Measurements from ENCODE around the gene TMEM190. TPM values are rescaled to one million over a fixed set of nuclear protein-coding genes. Genes with fewer than 3 reads are reported as not detected.

The TMEM190 gene
- total and polyA plus RNA-seq, 2 of the 8 experiments (the other 6 are each of a cell fraction or from before 2014, with no cell fraction given) = 1.6 TPM; not detected in 1

DNA sequence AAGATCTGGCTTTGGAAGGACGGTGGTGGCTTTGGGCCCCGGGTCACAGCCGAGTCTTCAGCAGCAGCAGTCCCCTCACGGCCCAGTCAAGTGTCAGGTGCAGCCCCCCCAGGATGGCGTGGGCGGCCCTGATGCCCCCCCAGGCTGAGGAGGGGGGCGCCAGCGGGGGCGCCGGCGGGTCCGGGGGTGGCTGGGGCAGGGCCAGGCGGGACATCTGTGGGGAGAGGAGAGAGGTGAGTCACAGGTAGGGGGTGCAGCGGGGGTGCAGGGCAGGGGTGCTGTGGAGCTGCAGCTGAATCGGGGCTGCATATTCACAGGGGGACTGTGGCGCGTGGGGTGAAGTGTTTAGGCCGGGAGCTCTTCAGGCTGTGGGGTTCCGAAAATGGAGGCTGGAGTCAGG, 10.7 kb upstream of the TMEM190 start:
- Histone ChIP-seq H3K4me1 (replicated peaks in 1 of 4; ENCODE audit: control insufficient read depth in 3 of 4, insufficient read depth in 4 of 4, low read length in 3 of 4) (peaks cover 0 to 23% (median 17%) of the 10 kb centered on the region in 4 experiments; a peak in 6 of 7 replicates), H3K27ac (ENCODE audit: low read depth, low read length) (no peak overlapping the region), H3K4ac (replicated peaks; ENCODE audit: insufficient read length, low read depth, low read length) (no peak overlapping the region), H3K14ac (ENCODE audit: insufficient read length) (no peak overlapping the region), H3K56ac (replicated peaks; ENCODE audit: insufficient read length, low read depth, low read length) (no peak overlapping the region), H3K23me2 (ENCODE audit: low read depth, low read length) (peaks cover 9% of the 10 kb centered on the region; the same call in 1 of the 2 replicates), H2BK120ac (replicated peaks; ENCODE audit: low read depth, low read length) (no peak overlapping the region), H3K79me2 (ENCODE audit: control insufficient read depth in 1 of 2, insufficient read depth in 2 of 2, low read length in 2 of 2) (no peaks in the 10 kb centered on the region), H3K27me3 (replicated peaks in 1 of 4; ENCODE audit: control insufficient read depth in 3 of 4, extremely low read depth in 1 of 4, insufficient read depth in 3 of 4, low read length in 3 of 4) (peaks cover 4 to 28% (median 25%) of the 10 kb centered on the region in 4 experiments), H3K9me3 (ENCODE audit: insufficient read depth in 2 of 2, low read depth in 1 of 2, low read length in 1 of 2) (no peaks in the 10 kb centered on the region), H2AK5ac (ENCODE audit: low read depth, low read length) (no peak overlapping the region), H3K36me3 (ENCODE audit: control insufficient read depth in 2 of 4, insufficient read depth in 4 of 4, low read length in 3 of 4) (no peaks in the 10 kb centered on the region), H3K4me3 (ENCODE audit: extremely low read depth in 1 of 4, insufficient read depth in 2 of 4, low read depth in 3 of 4, low read length in 4 of 4) (no peak overlapping the region), H2AFZ (ENCODE audit: low read length) (no peak overlapping the region), H2BK20ac (ENCODE audit: low read length) (no peak overlapping the region), H3K18ac (ENCODE audit: extremely low read depth, low read length) (no peak overlapping the region), H2BK15ac (ENCODE audit: low read length) (no peak overlapping the region), H4K91ac (replicated peaks; ENCODE audit: insufficient read length, low read length) (no peak overlapping the region), H4K20me1 (replicated peaks in 1 of 2; ENCODE audit: control insufficient read depth in 1 of 2, insufficient read depth in 2 of 2, low read length in 2 of 2) (no peaks in the 10 kb centered on the region), H4K8ac (ENCODE audit: extremely low read depth, insufficient read depth, low read length) (peak overlapping the region; percentile 41), H3K4me2 (ENCODE audit: insufficient read depth in 1 of 2, low read depth in 2 of 2, low read length in 2 of 2) (no peak overlapping the region), H2BK5ac (ENCODE audit: low read depth, low read length) (no peak overlapping the region), H3K23ac (ENCODE audit: insufficient read length) (no peak overlapping the region), H3K79me1 (ENCODE audit: low read depth, low read length) (no peaks in the 10 kb centered on the region), H3K9ac (replicated peaks in 1 of 4; ENCODE audit: extremely low read depth in 1 of 4, low read depth in 3 of 4, low read length in 3 of 4) (no peak overlapping the region), H2BK12ac (ENCODE audit: low read depth, low read length) (no peak overlapping the region), H4K5ac (ENCODE audit: insufficient read length, low read depth, low read length) (no peak overlapping the region)
- no peak for FAIRE-seq
- 86% methylated on average over 12 of the region's 19 CpGs; no CpG with 5 or more reads in 1 of the 2 experiments for WGBS, 2 experiments (ENCODE audit: extremely low coverage in 1 of 2, insufficient coverage in 1 of 2, insufficient read length in 1 of 2, insufficient replicate concordance in 2 of 2, low coverage in 1 of 2, low lambda C conversion rate in 2 of 2, missing lambda C conversion rate in 1 of 2)
- DNase-seq (ENCODE audit: low read depth in 1 of 2, low spot score in 2 of 2) = no peak
- POLR2A ChIA-PET (ENCODE audit: partially characterized antibody) = interaction anchor here (0.6 to 1.6 kb wide), 9 partner anchors 9 to 86 kb away, joined by 3 to 9 read pairs (median 3); partner anchors contain the start of genes HSPBP1, TMEM190, TMEM238 and UBE2S
- CTCF ChIA-PET (ENCODE audit: partially characterized antibody) = interaction anchor here (0.5 to 1.6 kb wide), 7 partner anchors 10 to 187 kb away, joined by 3 to 9 read pairs (median 4); no protein-coding TSS in a partner anchor
- TF ChIP-seq POU5F1 (IDR thresholded peaks at IDR 0.05; ENCODE audit: low read depth, low read length) = no peak
- no peak for TF ChIP-seq KDM1A (IDR thresholded peaks at IDR 0.05; ENCODE audit: borderline replicate concordance, low read length)
- no peak for TF ChIP-seq SP2 (IDR thresholded peaks at IDR 0.05; ENCODE audit: low read length)
- no peak for TF ChIP-seq CBX8 (IDR thresholded peaks at IDR 0.05; ENCODE audit: borderline replicate concordance, low read depth, low read length)
- no peak for TF ChIP-seq EZH2 (IDR thresholded peaks at IDR 0.05; ENCODE audit: low read depth, low read length, severe bottlenecking)
- no peak for TF ChIP-seq YY1 (IDR thresholded peaks at IDR 0.05; ENCODE audit: low read depth, low read length)
- TF ChIP-seq JUND (IDR thresholded peaks at IDR 0.05; ENCODE audit: low read length) = no peak
- no peak for TF ChIP-seq EP300 (IDR thresholded peaks at IDR 0.05; ENCODE audit: borderline replicate concordance in 1 of 2, low read depth in 2 of 2, low read length in 2 of 2)
- no peak for TF ChIP-seq SUZ12 (IDR thresholded peaks at IDR 0.05; ENCODE audit: low read length)
- TF ChIP-seq, protein P1, sequence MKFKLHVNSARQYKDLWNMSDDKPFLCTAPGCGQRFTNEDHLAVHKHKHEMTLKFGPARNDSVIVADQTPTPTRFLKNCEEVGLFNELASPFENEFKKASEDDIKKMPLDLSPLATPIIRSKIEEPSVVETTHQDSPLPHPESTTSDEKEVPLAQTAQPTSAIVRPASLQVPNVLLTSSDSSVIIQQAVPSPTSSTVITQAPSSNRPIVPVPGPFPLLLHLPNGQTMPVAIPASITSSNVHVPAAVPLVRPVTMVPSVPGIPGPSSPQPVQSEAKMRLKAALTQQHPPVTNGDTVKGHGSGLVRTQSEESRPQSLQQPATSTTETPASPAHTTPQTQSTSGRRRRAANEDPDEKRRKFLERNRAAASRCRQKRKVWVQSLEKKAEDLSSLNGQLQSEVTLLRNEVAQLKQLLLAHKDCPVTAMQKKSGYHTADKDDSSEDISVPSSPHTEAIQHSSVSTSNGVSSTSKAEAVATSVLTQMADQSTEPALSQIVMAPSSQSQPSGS (IDR thresholded peaks at IDR 0.05; ENCODE audit: low read length) = no peak
- no peak for TF ChIP-seq HDAC2 (IDR thresholded peaks at IDR 0.05; ENCODE audit: borderline replicate concordance in 1 of 2, low read depth in 2 of 2, low read length in 2 of 2)
